Liver (tissue), 9 donors: Measurements from ENCODE around the gene TSHR. TPM values are rescaled to one million over a fixed set of nuclear protein-coding genes. Genes with fewer than 3 reads are reported as not detected.

ENCODE experiments used
- DNase-seq: peaks from one replicate; pipeline ENCODE4 v3.0.0-alpha.2; 2017; ENCODE audit warnings: low spot score
- H3K27ac ChIP-seq, 2 donors: one replicate each; pipeline ENCODE4 v1.7.0; 2013; ENCODE audit warnings: inconsistent platforms in 2 of 2, low read length in 2 of 2, control low read depth in 1 of 2, low read depth in 1 of 2, mild to moderate bottlenecking in 1 of 2
- H3K27me3 ChIP-seq, 4 donors: one replicate each; pipeline versions ENCODE4 v1.6.1 to v1.7.0; 2013; ENCODE audit warnings: low read length in 3 of 4, inconsistent platforms in 1 of 4, mild to moderate bottlenecking in 1 of 4, moderate library complexity in 1 of 4; ENCODE audit not compliant: control insufficient read depth in 4 of 4, insufficient read depth in 4 of 4
- H3K36me3 ChIP-seq, 4 donors: one replicate each; pipeline versions ENCODE4 v1.6.1 to v1.7.0; 2013; ENCODE audit warnings: low read length in 3 of 4, mild to moderate bottlenecking in 3 of 4, low read depth in 1 of 4, moderate library complexity in 1 of 4; ENCODE audit not compliant: control insufficient read depth in 4 of 4, insufficient read depth in 3 of 4
- H3K4me1 ChIP-seq, 4 donors: one replicate each; pipeline versions ENCODE4 v1.6.1 to v1.7.0; 2013; ENCODE audit warnings: low read length in 3 of 4, mild to moderate bottlenecking in 3 of 4, moderate library complexity in 1 of 4; ENCODE audit not compliant: control insufficient read depth in 4 of 4, insufficient read depth in 4 of 4
- H3K4me3 ChIP-seq, 3 donors: one replicate each; pipeline versions ENCODE4 v1.6.1 to v1.7.0; 2013; ENCODE audit warnings: low read length in 3 of 3, control low read depth in 1 of 3, low read depth in 1 of 3, mild to moderate bottlenecking in 1 of 3
- H3K9ac ChIP-seq, 2 donors: one replicate each; pipeline ENCODE4 v1.7.0; 2013; ENCODE audit warnings: low read length in 2 of 2, mild to moderate bottlenecking in 2 of 2, moderate library complexity in 2 of 2, control low read depth in 1 of 2, low read depth in 1 of 2
- H3K9me3 ChIP-seq, 4 donors: one replicate each; pipeline versions ENCODE4 v1.6.1 to v1.7.0; 2013; ENCODE audit warnings: low read length in 3 of 4; ENCODE audit not compliant: control insufficient read depth in 4 of 4
- FOXA1 ChIP-seq: IDR thresholded peaks from 2 replicates; pipeline ENCODE4 v1.6.1; 2016; ENCODE audit warnings: antibody characterized with exemption
- FOXA2 ChIP-seq: IDR thresholded peaks from 2 replicates; pipeline ENCODE4 v1.6.1; 2016; ENCODE audit warnings: antibody characterized with exemption
- GABPA ChIP-seq, 2 donors: IDR thresholded peaks in 1 of 2; conservative IDR thresholded peaks in 1 of 2; 2 replicates each; pipeline ENCODE4 v1.6.1; 2016; ENCODE audit warnings: antibody characterized with exemption in 2 of 2, mild to moderate bottlenecking in 1 of 2, moderate library complexity in 1 of 2
- HNF4A ChIP-seq, 2 donors: conservative IDR thresholded peaks; 2 replicates each; pipeline ENCODE4 v1.6.1; 2016; ENCODE audit warnings: antibody characterized with exemption in 2 of 2, mild to moderate bottlenecking in 2 of 2
- HNF4G ChIP-seq: IDR thresholded peaks from 2 replicates; pipeline ENCODE4 v1.6.1; 2016; ENCODE audit warnings: antibody characterized with exemption
- MAX ChIP-seq: IDR thresholded peaks from 2 replicates; pipeline ENCODE4 v1.6.1; 2016; ENCODE audit warnings: antibody characterized with exemption
- NR2F2 ChIP-seq: IDR thresholded peaks from 2 replicates; pipeline ENCODE4 v1.6.1; 2016; ENCODE audit warnings: antibody characterized with exemption
- RAD21 ChIP-seq, 2 donors: IDR thresholded peaks; 2 replicates each; pipeline ENCODE4 v1.6.1; 2016; ENCODE audit warnings: antibody characterized with exemption in 2 of 2, mild to moderate bottlenecking in 2 of 2
- REST ChIP-seq: IDR thresholded peaks from 2 replicates; pipeline ENCODE4 v1.6.1; 2016; ENCODE audit warnings: antibody characterized with exemption, mild to moderate bottlenecking
- RXRA ChIP-seq, 2 donors: IDR thresholded peaks; 2 replicates each; pipeline ENCODE4 v1.6.1; 2017 to 2018; ENCODE audit warnings: antibody characterized with exemption in 2 of 2, mild to moderate bottlenecking in 1 of 2
- WGBS: extraction: QIAGEN DNeasy Blood & Tissue Kit; methylation state at CpG from one replicate; pipeline ENCODE4 v1.1.7; 2013; 5-methylcytosine and 5-hydroxymethylcytosine counted together
- polyA plus RNA-seq, 2 donors: library from polyadenylated mRNA; stranded (reverse) in 1 of 2; unstranded in 1 of 2; fragments of 200-250 nt in 1 of 2; fragments of >200 nt in 1 of 2; fragmentation: Nextera tagmentation in 1 of 2; extraction: Ambion mirVana in 1 of 2; gene quantifications; one replicate each; pipeline versions ENCODE4 v1.2.1 to v1.2.3, GENCODE V29; 2013 to 2015
- total RNA-seq, 2 donors: library from RNA; depleted of rRNA; stranded (reverse); fragments of >200 nt; gene quantifications; one replicate each; pipeline ENCODE4 v1.2.3, GENCODE V29; 2014
- TF ChIP-seq, protein P1 (sequence below): fragments of 150-350 bp; IDR thresholded peaks from 2 replicates; pipeline ENCODE4 v1.5.1; 2017; ENCODE audit warnings: improper control_type of control experiment, low read depth, low read length; ENCODE audit not compliant: missing input control
- donor health status: healthy.
- donor health status: healthy.
- donor health status: healthy.
- donor health status: healthy.
- donor health status: healthy.

TSHR gene
- total and polyA plus RNA-seq, 4 donors, result 0.08 to 3.2 TPM; not detected in 2

DNA sequence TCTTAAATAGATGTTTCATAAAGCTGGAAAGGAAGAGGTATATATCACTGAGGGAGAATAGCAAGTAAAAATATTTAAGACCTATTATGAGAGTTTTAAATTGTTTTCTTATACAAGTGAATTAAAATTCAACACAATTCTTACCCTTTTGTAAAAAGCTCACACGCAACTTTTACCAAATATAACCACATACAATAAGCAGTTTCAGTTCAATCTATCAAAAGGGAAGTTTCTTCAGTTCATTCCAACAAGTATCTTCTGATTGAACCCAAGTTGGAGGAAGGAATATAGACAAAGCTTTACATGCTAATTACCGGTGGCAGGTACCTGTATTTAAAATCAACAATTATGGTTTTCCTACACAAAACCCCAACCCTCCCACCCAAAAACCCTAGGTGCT lies 224.2 kb downstream of the TSHR start:
- 86% methylated on average over 2 of the region's 2 CpGs for WGBS
- DNase-seq, result no peak
- no peak overlapping the region for H3K4me3 ChIP-seq
- TF ChIP-seq HNF4G, result no peak
- TF ChIP-seq MAX, result no peak
- TF ChIP-seq HNF4A (conservative IDR thresholded peaks at IDR 0.05), result no peak
- TF ChIP-seq, protein P1, sequence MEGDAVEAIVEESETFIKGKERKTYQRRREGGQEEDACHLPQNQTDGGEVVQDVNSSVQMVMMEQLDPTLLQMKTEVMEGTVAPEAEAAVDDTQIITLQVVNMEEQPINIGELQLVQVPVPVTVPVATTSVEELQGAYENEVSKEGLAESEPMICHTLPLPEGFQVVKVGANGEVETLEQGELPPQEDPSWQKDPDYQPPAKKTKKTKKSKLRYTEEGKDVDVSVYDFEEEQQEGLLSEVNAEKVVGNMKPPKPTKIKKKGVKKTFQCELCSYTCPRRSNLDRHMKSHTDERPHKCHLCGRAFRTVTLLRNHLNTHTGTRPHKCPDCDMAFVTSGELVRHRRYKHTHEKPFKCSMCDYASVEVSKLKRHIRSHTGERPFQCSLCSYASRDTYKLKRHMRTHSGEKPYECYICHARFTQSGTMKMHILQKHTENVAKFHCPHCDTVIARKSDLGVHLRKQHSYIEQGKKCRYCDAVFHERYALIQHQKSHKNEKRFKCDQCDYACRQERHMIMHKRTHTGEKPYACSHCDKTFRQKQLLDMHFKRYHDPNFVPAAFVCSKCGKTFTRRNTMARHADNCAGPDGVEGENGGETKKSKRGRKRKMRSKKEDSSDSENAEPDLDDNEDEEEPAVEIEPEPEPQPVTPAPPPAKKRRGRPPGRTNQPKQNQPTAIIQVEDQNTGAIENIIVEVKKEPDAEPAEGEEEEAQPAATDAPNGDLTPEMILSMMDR, result no peak
- no peak for TF ChIP-seq RAD21 (IDR thresholded peaks at IDR 0.05)
- TF ChIP-seq FOXA1, result no peak
- TF ChIP-seq GABPA (IDR thresholded peaks at IDR 0.05 in 1 of 2, conservative IDR thresholded peaks at IDR 0.05 in 1 of 2), result no peak
- TF ChIP-seq RXRA (IDR thresholded peaks at IDR 0.05), result no peak
- no peaks in the 10 kb centered on the region for H3K27me3 ChIP-seq
- H3K27ac ChIP-seq, result no peak overlapping the region
- H3K9ac ChIP-seq, result no peak overlapping the region
- no peaks in the 10 kb centered on the region for H3K9me3 ChIP-seq
- H3K36me3 ChIP-seq, result peaks cover 0 to 7% (median 2%) of the 10 kb centered on the region in 4 donors
- peaks cover 0 to 13% (median 8%) of the 10 kb centered on the region in 4 donors for H3K4me1 ChIP-seq

GRCh38 chr14:81187832-81188522 lies 232.6 kb downstream of the TSHR start:
- Histone ChIP-seq H3K4me3 (no peak overlapping the region), H3K27ac (no peak overlapping the region), H3K27me3 (no peaks in the 10 kb centered on the region), H3K36me3 (peaks cover 5 to 29% (median 23%) of the 10 kb centered on the region in 4 donors), H3K9me3 (no peaks in the 10 kb centered on the region), H3K9ac (no peak overlapping the region), H3K4me1 (no peaks in the 10 kb centered on the region)
- DNase-seq, result no peak
- WGBS, result 95% methylated on average over 5 of the region's 5 CpGs
- no peak for TF ChIP-seq REST
- TF ChIP-seq RXRA (IDR thresholded peaks at IDR 0.05), result no peak
- TF ChIP-seq, protein P1, result no peak
- TF ChIP-seq HNF4A (conservative IDR thresholded peaks at IDR 0.05), result no peak
- no peak for TF ChIP-seq NR2F2
- TF ChIP-seq GABPA (IDR thresholded peaks at IDR 0.05 in 1 of 2, conservative IDR thresholded peaks at IDR 0.05 in 1 of 2), result no peak
- TF ChIP-seq MAX, result no peak
- TF ChIP-seq FOXA1, result no peak
- TF ChIP-seq FOXA2, result no peak
- TF ChIP-seq HNF4G, result no peak
